CD4-positive, alpha-beta T cell treated with Interleukin-17A for 1 hour (primary cell): ENCODE measurements around the gene THOC3.
A peak's percentile ranks its signal among the peaks of the same experiment; 100 is the strongest.
"Not testable (repeated sequence)": the region's sequence is repeated elsewhere in the genome, so short reads cannot be mapped to it uniquely, and the experiment has no call there.

Experiments used
- DNase-seq: peaks from one replicate; pipeline ENCODE4 v3.0.0-alpha.2; 2020

The THOC3 gene

DNA sequence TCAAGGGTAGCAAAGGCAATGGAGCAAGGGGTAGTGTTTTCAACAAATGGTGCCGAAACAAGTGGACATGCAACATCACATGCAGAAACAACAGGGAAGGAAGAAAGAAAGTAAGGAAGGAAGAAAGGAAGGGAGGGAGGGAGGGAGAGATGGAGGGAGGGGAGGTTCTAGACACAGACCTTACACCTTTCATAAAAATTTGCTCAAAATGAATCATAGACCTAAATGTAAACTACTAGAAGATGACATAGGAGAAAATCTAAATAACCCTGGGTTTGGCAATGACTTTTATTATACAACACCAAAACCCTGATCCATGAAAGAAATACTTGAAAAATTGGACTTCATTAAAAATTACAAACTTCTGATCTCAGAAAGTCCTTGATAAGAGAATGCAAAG lies 39.4 kb downstream of the THOC3 start:
- DNase-seq, result not testable (repeated sequence)

DNA sequence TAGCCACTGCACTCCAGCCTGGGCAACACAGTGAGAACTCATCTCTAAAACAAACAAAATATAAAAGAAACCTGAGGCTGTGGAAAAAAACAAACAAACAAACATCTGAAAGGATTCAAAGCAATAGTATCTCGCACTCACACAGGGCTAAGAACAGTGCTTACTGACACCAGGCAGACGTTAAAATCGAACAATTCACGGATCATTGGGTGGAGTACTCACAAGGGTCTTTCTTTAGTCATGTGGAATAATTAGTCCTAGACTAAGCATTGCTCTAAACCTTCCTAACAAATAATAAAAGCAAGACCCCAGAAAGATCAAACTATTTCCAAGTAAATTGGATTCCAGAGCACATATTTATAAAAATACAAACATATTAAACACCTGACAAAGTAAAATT lies 43.0 kb downstream of the THOC3 start:
- DNase-seq, result not testable (repeated sequence)

GRCh38 chr5:175922192-175922885 lies 45.8 kb downstream of the THOC3 start:
- no peak for DNase-seq

GRCh38 chr5:175921061-175921730 lies 46.9 kb downstream of the THOC3 start:
- DNase-seq, result no peak

- DNase-seq, result no peak
Measured at GRCh38 chr5:175920231-175920811, 47.8 kb downstream of the THOC3 start.

GRCh38 chr5:175915066-175916037 lies 52.8 kb downstream of the THOC3 start:
- DNase-seq, result peak; percentile 43

GRCh38 chr5:175913835-175914672 lies 54.1 kb downstream of the THOC3 start:
- DNase-seq, result not testable (repeated sequence)

DNA sequence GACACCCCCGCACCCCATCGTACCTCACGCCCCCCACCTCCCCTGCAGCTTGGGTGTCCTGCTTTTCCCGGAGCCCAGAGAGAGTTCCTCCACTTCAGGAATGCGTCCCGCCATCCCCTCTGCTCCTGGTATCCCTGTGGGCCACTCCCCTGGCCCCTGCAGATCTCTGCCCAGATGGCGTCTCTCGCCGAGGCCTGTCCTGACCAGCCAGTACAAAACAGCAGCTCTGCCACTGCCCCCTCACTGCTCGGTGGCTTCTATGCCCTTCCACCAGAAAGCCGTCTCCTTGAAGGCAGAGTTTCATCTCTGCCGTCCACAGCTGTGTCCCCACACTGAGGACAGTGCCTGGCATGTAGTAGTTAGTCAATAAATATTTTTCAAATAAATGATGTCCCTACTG lies 58.0 kb downstream of the THOC3 start:
- not testable (repeated sequence) for DNase-seq
